ENCODE results near the gene CCL28. TPM values are rescaled to one million over a fixed set of nuclear protein-coding genes. Genes with fewer than 3 reads are reported as not detected.
"Not testable (repeated sequence)": the region's sequence is repeated elsewhere in the genome, so short reads cannot be mapped to it uniquely, and the experiment has no call there.

CCL28 gene
- total and polyA plus RNA-seq, 3 experiments from 2014 or later: 7.5 to 8.6 (median 8.4) TPM

- DNase-seq: no peak
- POLR2A ChIA-PET: no interaction called here
- Mint-ChIP-seq H3K4me1 (no peaks in the 10 kb centered on the region), H3K9me3 (no peaks in the 10 kb centered on the region), H3K27ac (no peak overlapping the region), H3K4me3 (no peak overlapping the region), H3K36me3 (peaks cover 0 to 1% (median 0%) of the 10 kb centered on the region in 3 donors), H3K27me3 (peaks cover 0 to 4% of the 10 kb centered on the region in 2 donors)
- no peaks in the 10 kb centered on the region for H3K27me3 ChIP-seq (ENCODE audit: insufficient read depth, low read length, poor library complexity, severe bottlenecking)
- no peaks in the 10 kb centered on the region for H3K9me3 ChIP-seq (ENCODE audit: low read length)
- CTCF ChIA-PET: no interaction called here
- no peaks in the 10 kb centered on the region for H3K36me3 ChIP-seq (ENCODE audit: insufficient read depth, low read length)
- H3K27ac ChIP-seq (ENCODE audit: low read depth, low read length): no peak overlapping the region
- H3K4me1 ChIP-seq (ENCODE audit: insufficient read depth, low read length): no peaks in the 10 kb centered on the region
- H3K4me3 ChIP-seq (ENCODE audit: low read length): no peak overlapping the region
Observed at GRCh38 chr5:43416803-43417394, 4.7 kb upstream of the CCL28 start.

- no peak overlapping the region for H3K4me3 Mint-ChIP-seq
- H3K27me3 ChIP-seq (ENCODE audit: insufficient read depth, low read length, poor library complexity, severe bottlenecking): no peaks in the 10 kb centered on the region
- no peak overlapping the region for H3K27ac ChIP-seq (ENCODE audit: low read depth, low read length)
- no peak overlapping the region for H3K27ac Mint-ChIP-seq
- H3K27me3 Mint-ChIP-seq: peaks cover 0 to 4% of the 10 kb centered on the region in 2 donors
- no peaks in the 10 kb centered on the region for H3K9me3 Mint-ChIP-seq
- no peaks in the 10 kb centered on the region for H3K4me1 Mint-ChIP-seq
- CTCF ChIA-PET: no interaction called here
- no peaks in the 10 kb centered on the region for H3K36me3 ChIP-seq (ENCODE audit: insufficient read depth, low read length)
- no peak for DNase-seq
- no peaks in the 10 kb centered on the region for H3K9me3 ChIP-seq (ENCODE audit: low read length)
- no peaks in the 10 kb centered on the region for H3K36me3 Mint-ChIP-seq
- POLR2A ChIA-PET: no interaction called here
- H3K4me1 ChIP-seq (ENCODE audit: insufficient read depth, low read length): no peaks in the 10 kb centered on the region
- no peak overlapping the region for H3K4me3 ChIP-seq (ENCODE audit: low read length)
Observed at GRCh38 chr5:43415935-43416802, 4.0 kb upstream of the CCL28 start.

- CTCF ChIA-PET: no interaction called here
- Histone ChIP-seq H3K27me3 (ENCODE audit: insufficient read depth, low read length, poor library complexity, severe bottlenecking) (no peaks in the 10 kb centered on the region), H3K27ac (ENCODE audit: low read depth, low read length) (no peak overlapping the region), H3K4me3 (ENCODE audit: low read length) (no peak overlapping the region), H3K36me3 (ENCODE audit: insufficient read depth, low read length) (no peaks in the 10 kb centered on the region), H3K9me3 (ENCODE audit: low read length) (no peaks in the 10 kb centered on the region), H3K4me1 (ENCODE audit: insufficient read depth, low read length) (no peaks in the 10 kb centered on the region)
- peak overlapping the region in 1 of 8 donors; percentile 26 for H3K27ac Mint-ChIP-seq
- DNase-seq: no peak
- H3K4me3 Mint-ChIP-seq: no peak overlapping the region
- no peaks in the 10 kb centered on the region for H3K9me3 Mint-ChIP-seq
- H3K27me3 Mint-ChIP-seq: peaks cover 0 to 4% of the 10 kb centered on the region in 2 donors
- POLR2A ChIA-PET: no interaction called here
- H3K4me1 Mint-ChIP-seq: no peaks in the 10 kb centered on the region
- H3K36me3 Mint-ChIP-seq: no peaks in the 10 kb centered on the region
Observed at GRCh38 chr5:43413966-43414365, 1.8 kb upstream of the CCL28 start.

GRCh38 chr5:43412644-43413043 lies 453 bp upstream of the CCL28 start:
- no peak for DNase-seq
- H3K9me3 Mint-ChIP-seq: peaks cover 0 to 7% (median 2%) of the 10 kb centered on the region in 5 donors
- H3K36me3 Mint-ChIP-seq: no peaks in the 10 kb centered on the region
- H3K27ac ChIP-seq (ENCODE audit: low read depth, low read length): no peak overlapping the region
- H3K27ac Mint-ChIP-seq: peak overlapping the region in 1 of 8 donors; percentile 10
- no peaks in the 10 kb centered on the region for H3K27me3 ChIP-seq (ENCODE audit: insufficient read depth, low read length, poor library complexity, severe bottlenecking)
- no peak overlapping the region for H3K4me3 ChIP-seq (ENCODE audit: low read length)
- ChIA-PET POLR2A (no interaction called here), CTCF (no interaction called here)
- H3K4me1 Mint-ChIP-seq: no peaks in the 10 kb centered on the region
- no peaks in the 10 kb centered on the region for H3K36me3 ChIP-seq (ENCODE audit: insufficient read depth, low read length)
- H3K9me3 ChIP-seq (ENCODE audit: low read length): no peaks in the 10 kb centered on the region
- no peaks in the 10 kb centered on the region for H3K4me1 ChIP-seq (ENCODE audit: insufficient read depth, low read length)
- peaks cover 0 to 4% of the 10 kb centered on the region in 2 donors for H3K27me3 Mint-ChIP-seq
- no peak overlapping the region for H3K4me3 Mint-ChIP-seq

- no peaks in the 10 kb centered on the region for H3K4me1 ChIP-seq (ENCODE audit: insufficient read depth, low read length)
- no peak for DNase-seq
- H3K36me3 ChIP-seq (ENCODE audit: insufficient read depth, low read length): no peaks in the 10 kb centered on the region
- ChIA-PET POLR2A (no interaction called here), CTCF (interaction anchor here (1.7 kb wide), 1 partner anchor 21 kb away, joined by 4 read pairs; no protein-coding TSS in a partner anchor)
- H3K4me1 Mint-ChIP-seq: no peaks in the 10 kb centered on the region
- no peak overlapping the region for H3K27ac ChIP-seq (ENCODE audit: low read depth, low read length)
- peaks cover 0 to 16% (median 13%) of the 10 kb centered on the region in 5 donors for H3K9me3 Mint-ChIP-seq
- no peaks in the 10 kb centered on the region for H3K27me3 ChIP-seq (ENCODE audit: insufficient read depth, low read length, poor library complexity, severe bottlenecking)
- H3K27ac Mint-ChIP-seq: no peak overlapping the region
- no peaks in the 10 kb centered on the region for H3K9me3 ChIP-seq (ENCODE audit: low read length)
- H3K4me3 Mint-ChIP-seq: no peak overlapping the region
- H3K27me3 Mint-ChIP-seq: no peaks in the 10 kb centered on the region
- H3K36me3 Mint-ChIP-seq: peaks cover 0 to 3% (median 0%) of the 10 kb centered on the region in 3 donors
- no peak overlapping the region for H3K4me3 ChIP-seq (ENCODE audit: low read length)
Observed at GRCh38 chr5:43411495-43411894, 696 bp downstream of the CCL28 start.

GRCh38 chr5:43410414-43410813 lies 1.8 kb downstream of the CCL28 start:
- H3K27ac Mint-ChIP-seq: no peak overlapping the region
- CTCF ChIA-PET: interaction anchor here (1.7 kb wide), 1 partner anchor 20 kb away, joined by 4 read pairs; no protein-coding TSS in a partner anchor
- H3K9me3 Mint-ChIP-seq: peaks cover 0 to 20% (median 16%) of the 10 kb centered on the region in 5 donors

GRCh38 chr5:43409809-43410271 lies 2.4 kb downstream of the CCL28 start:
- no peaks in the 10 kb centered on the region for H3K36me3 ChIP-seq (ENCODE audit: insufficient read depth, low read length)
- ChIA-PET CTCF (no interaction called here), POLR2A (no interaction called here)
- Mint-ChIP-seq H3K9me3 (peaks cover 0 to 26% (median 22%) of the 10 kb centered on the region in 5 donors), H3K36me3 (peaks cover 0 to 10% (median 0%) of the 10 kb centered on the region in 3 donors), H3K4me1 (no peaks in the 10 kb centered on the region), H3K4me3 (no peak overlapping the region), H3K27me3 (no peaks in the 10 kb centered on the region), H3K27ac (no peak overlapping the region)
- H3K4me1 ChIP-seq (ENCODE audit: insufficient read depth, low read length): no peaks in the 10 kb centered on the region
- no peak overlapping the region for H3K4me3 ChIP-seq (ENCODE audit: low read length)
- no peaks in the 10 kb centered on the region for H3K27me3 ChIP-seq (ENCODE audit: insufficient read depth, low read length, poor library complexity, severe bottlenecking)
- no peak for DNase-seq
- no peaks in the 10 kb centered on the region for H3K9me3 ChIP-seq (ENCODE audit: low read length)
- no peak overlapping the region for H3K27ac ChIP-seq (ENCODE audit: low read depth, low read length)

More at GRCh38 chr5:43410414-43410813, 1.8 kb downstream of the CCL28 start:
- H3K4me1 Mint-ChIP-seq: no peaks in the 10 kb centered on the region
- H3K4me3 ChIP-seq (ENCODE audit: low read length): no peak overlapping the region
- H3K4me3 Mint-ChIP-seq: no peak overlapping the region
- H3K36me3 Mint-ChIP-seq: peaks cover 0 to 5% (median 0%) of the 10 kb centered on the region in 3 donors
- no peaks in the 10 kb centered on the region for H3K9me3 ChIP-seq (ENCODE audit: low read length)
- no peak overlapping the region for H3K27ac ChIP-seq (ENCODE audit: low read depth, low read length)
- no peaks in the 10 kb centered on the region for H3K4me1 ChIP-seq (ENCODE audit: insufficient read depth, low read length)
- POLR2A ChIA-PET: no interaction called here
- H3K27me3 Mint-ChIP-seq: no peaks in the 10 kb centered on the region
- DNase-seq: no peak
- H3K27me3 ChIP-seq (ENCODE audit: insufficient read depth, low read length, poor library complexity, severe bottlenecking): no peaks in the 10 kb centered on the region
- no peaks in the 10 kb centered on the region for H3K36me3 ChIP-seq (ENCODE audit: insufficient read depth, low read length)

- H3K36me3 Mint-ChIP-seq: peaks cover 0 to 26% (median 0%) of the 10 kb centered on the region in 3 donors
- H3K4me1 ChIP-seq (ENCODE audit: insufficient read depth, low read length); DNase-seq; POLR2A ChIA-PET; H3K27me3 ChIP-seq (ENCODE audit: insufficient read depth, low read length, poor library complexity, severe bottlenecking); H3K4me3 Mint-ChIP-seq; H3K27ac ChIP-seq (ENCODE audit: low read depth, low read length); H3K36me3 ChIP-seq (ENCODE audit: insufficient read depth, low read length); H3K27me3 Mint-ChIP-seq; H3K9me3 ChIP-seq (ENCODE audit: low read length); H3K27ac Mint-ChIP-seq; H3K4me3 ChIP-seq (ENCODE audit: low read length): not testable (repeated sequence)
- CTCF ChIA-PET: interaction anchor here (0.9 kb wide), 1 partner anchor 12 kb away, joined by 3 read pairs; no protein-coding TSS in a partner anchor
- H3K4me1 Mint-ChIP-seq: peaks cover 8 to 14% (median 11%) of the 10 kb centered on the region in 3 donors
- peaks cover 0 to 38% (median 29%) of the 10 kb centered on the region in 5 donors for H3K9me3 Mint-ChIP-seq
Observed at GRCh38 chr5:43402524-43403066, 9.6 kb downstream of the CCL28 start.

Data from CD8-positive, alpha-beta memory T cell (primary cell).